GM21529 (cell line): Measurements from ENCODE around the gene OR5L1.

ENCODE experiments used
- ATAC-seq: cut with Tn5 transposase; IDR thresholded peaks from one replicate; pipeline ENCODE4 v1.9.1; 2021; ENCODE audit not compliant: unreplicated experiment

OR5L1 gene

DNA sequence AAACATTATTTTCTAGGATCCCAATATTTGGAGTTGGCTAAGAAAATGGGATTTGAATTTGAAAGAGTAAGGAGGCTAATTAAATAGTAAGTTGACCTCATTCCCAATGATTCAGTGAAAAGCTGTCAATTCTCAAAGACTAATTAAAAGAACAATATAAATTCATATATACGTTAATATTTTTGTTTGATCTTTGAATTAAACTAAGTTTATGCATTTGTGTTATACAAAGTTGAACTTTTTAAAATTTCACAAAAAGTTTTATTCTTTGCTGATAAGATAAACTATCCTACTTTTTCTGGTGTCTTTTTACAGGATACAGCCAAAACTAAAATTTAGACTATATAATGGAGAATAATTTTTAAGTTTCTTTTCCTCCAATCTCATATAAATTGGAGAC is at the start of gene OR5L1:
TSS of gene OR5L1 (plus strand) at position 301 of the 400 bp plus-strand sequence. CDS start 100 bp downstream, outside the sequence.
- no peak for ATAC-seq

GRCh38 chr11:55773138-55773537 is 38.0 kb upstream of the OR5L1 start, which contains the start of gene OR5D13:
Gene OR5D13, plus strand, starts transcription at chr11:55773438. Its CDS starts 0 bp downstream, at chr11:55773438.
- ATAC-seq, result no peak

DNA sequence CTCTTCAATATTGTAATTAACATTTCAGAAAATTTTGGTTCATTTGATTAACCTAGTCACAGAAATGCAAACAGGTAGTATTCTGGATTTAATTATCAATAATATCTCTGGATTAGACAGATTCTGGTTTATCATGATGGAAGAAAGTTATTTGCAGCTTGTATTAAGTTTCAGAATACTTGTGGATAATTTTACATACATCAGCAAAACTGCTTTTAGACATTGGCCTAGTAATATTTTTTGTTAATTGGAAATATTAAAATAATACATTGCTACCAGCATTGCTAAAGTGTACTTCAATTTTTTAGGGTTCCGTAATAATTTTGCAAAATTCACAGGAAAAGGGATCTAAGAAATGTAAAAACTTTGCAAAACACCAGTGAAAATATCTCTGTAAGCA is 19.6 kb upstream of the OR5L1 start:
- ATAC-seq, result no peak

GRCh38 chr11:55793321-55793720 is 17.8 kb upstream of the OR5L1 start:
- ATAC-seq, result no peak

DNA sequence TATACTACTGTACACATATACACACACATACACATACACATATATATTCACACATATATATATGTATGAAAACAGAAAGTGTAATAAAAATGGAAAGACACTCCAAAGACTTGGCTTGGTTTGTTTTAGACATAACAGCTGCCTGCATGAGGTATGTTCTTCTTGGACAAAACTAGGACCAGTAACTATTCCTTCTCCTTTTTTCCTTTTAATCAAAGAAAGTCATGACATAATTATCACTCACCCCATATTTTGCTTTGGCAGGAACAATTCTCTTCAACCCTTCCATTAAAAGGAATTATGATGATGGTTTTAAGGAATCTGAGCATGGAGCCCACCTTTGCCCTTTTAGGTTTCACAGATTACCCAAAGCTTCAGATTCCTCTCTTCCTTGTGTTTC is 15.9 kb upstream of the OR5L1 start, which contains the start of gene OR5D14:
TSS of gene OR5D14 (plus strand) at position 301 of the 400 bp plus-strand sequence. CDS start at position 301, 0 bp downstream.
- no peak for ATAC-seq

DNA sequence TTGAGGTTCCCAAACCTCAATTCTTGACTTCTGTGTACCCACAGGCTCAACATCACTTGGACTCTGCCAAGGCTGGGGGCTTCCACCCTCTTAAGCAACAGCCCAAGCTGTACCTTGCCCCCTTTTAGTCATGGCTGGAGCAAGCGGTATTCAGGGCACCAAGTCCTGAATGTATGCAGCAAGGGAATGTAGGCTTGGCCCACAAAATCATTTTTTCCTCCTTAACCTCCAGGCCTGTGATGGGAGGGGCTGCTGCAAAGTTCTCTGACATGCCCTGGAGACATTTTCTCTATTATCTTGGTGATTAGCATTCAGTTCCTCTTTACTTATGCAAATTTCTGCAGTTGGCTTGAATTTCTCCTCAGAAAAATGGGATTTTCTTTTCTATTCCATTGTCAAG is 4.9 kb upstream of the OR5L1 start:
- ATAC-seq, result no peak

GRCh38 chr11:55819330-55819729 is 8.2 kb downstream of the OR5L1 start, which contains the start of gene OR5D18:
Gene OR5D18, plus strand, starts transcription at chr11:55819630. Its CDS starts 0 bp downstream, at chr11:55819630.
- ATAC-seq, result no peak

- ATAC-seq, result no peak
Observed at GRCh38 chr11:55826919-55827318, 15.8 kb downstream of the OR5L1 start, which contains the start of gene OR5L2. Gene OR5L2, plus strand, starts transcription at chr11:55827219. Its CDS starts 0 bp downstream, at chr11:55827219.

- no peak for ATAC-seq
Observed at GRCh38 chr11:55838452-55838851, 27.3 kb downstream of the OR5L1 start, which contains the start of gene OR5D16. Gene OR5D16, plus strand, starts transcription at chr11:55838752. Its CDS starts 0 bp downstream, at chr11:55838752.

- ATAC-seq, result no peak
Observed at GRCh38 chr11:55847453-55847852, 36.3 kb downstream of the OR5L1 start.

GRCh38 chr11:55849037-55849436 is 37.9 kb downstream of the OR5L1 start:
- no peak for ATAC-seq

GRCh38 chr11:55852141-55852540 is 41.0 kb downstream of the OR5L1 start:
- no peak for ATAC-seq

DNA sequence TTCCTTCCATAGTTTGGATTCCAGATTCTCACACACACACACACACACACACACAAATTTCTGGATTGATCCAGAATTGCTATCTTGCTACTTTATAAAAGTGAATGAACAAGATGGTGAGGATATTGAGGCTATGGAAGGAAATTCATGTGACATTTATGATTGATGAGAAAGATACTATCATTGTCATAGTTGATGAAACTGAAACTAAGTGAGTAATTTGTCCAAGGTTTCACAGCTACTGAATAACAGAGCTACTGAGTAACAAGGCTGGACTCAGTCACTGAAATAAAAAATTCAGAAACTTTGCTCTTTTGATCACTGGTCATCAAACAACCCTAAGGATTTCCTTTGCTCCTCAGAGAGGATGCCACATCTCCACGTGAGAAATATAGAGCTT is 43.5 kb downstream of the OR5L1 start:
- ATAC-seq, result no peak
